ENCODE data around the gene TMEM219.
"Not testable (repeated sequence)": the region's sequence is repeated elsewhere in the genome, so short reads cannot be mapped to it uniquely, and the experiment has no call there.

Gene TMEM219

GRCh38 chr16:29951625-29952365, 10.1 kb upstream of the TMEM219 start:
- no peak for DNase-seq (ENCODE audit: low read depth in 3 of 3)

DNA sequence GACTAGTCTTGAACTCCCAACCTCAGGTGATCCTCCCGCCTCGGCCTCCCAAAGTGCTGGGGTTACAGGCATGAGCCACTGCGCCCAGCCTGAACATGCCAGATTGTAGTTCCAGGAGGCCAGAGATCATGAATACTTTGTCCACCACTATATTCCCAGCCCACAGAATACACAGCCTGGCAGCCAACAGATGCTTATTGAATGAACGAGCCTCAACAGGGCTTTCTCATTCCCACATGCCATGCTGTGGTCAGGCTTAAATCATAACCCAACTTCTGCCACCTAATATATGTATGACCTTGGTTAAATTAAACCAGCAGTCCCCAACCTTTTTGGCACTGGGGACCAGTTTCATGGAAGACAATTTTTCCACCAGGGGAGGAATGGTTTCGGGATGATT, 3.1 kb upstream of the TMEM219 start:
- no peak for DNase-seq (ENCODE audit: low read depth in 3 of 3)

DNA sequence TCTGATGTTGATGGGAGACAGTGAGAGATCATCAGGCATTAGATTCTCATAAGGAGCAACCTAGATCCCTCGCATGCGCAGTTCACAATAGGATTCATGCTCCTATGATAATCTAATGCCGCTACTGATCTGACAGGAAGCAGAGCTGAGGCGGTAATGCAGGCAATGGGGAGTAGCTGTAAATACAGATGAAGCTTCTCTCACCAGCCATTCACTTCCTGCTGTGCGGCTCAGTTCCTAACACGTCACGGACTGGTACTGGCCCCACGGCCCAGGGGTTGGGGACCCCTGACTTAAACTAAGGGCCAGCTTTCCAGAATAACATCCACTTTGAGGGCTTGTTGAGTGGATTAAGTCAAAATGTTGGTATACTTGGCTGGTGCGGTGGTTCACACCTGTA, 2.6 kb upstream of the TMEM219 start:
- no peak for DNase-seq (ENCODE audit: low read depth in 3 of 3)

DNA sequence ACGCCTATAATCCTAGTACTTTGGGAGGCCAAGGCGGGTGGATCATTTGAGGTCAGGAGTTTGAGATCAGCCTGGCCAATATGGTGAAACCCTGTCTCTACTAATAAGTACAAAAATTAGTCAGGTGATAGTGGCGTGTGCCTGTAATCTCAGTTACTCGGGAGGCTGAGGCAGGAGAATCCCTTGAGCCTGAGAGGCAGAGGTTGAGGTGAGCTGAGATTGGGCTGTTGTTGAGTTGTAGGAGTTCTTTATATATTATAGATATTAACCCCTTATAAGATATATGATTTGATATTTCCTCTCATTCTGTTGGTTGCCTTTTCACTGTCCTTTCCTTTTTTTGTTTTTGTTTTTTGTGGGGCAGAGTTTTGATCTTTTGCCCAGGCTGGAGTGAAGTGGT, 2.1 kb upstream of the TMEM219 start:
- not testable (repeated sequence) for DNase-seq (ENCODE audit: low read depth in 3 of 3)

DNA sequence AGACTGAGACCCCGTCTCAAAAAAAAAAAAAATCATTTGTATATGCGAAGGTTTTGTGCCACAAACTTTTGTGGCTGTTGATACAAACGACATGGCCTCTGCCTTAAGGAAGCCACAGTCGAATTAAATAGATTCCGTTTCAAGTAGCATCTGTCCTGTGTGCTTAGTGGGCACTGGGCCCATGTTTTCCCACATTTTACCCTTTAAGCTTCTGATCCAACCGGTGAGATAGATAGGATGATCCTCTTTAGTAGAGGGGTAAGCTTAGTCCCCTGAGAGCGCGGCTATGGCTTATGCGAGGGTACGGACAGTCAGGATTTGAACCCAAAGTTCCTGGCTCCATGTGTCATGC, 776 bp upstream of the TMEM219 start:
- DNase-seq (ENCODE audit: low read depth in 3 of 3) = no peak

GRCh38 chr16:29962344-29962994, 590 bp downstream of the TMEM219 start:
- no peak for DNase-seq (ENCODE audit: low read depth in 3 of 3)

- no peak for DNase-seq (ENCODE audit: low read depth in 3 of 3)
Measured at GRCh38 chr16:29963021-29963743, 1.3 kb downstream of the TMEM219 start.

DNA sequence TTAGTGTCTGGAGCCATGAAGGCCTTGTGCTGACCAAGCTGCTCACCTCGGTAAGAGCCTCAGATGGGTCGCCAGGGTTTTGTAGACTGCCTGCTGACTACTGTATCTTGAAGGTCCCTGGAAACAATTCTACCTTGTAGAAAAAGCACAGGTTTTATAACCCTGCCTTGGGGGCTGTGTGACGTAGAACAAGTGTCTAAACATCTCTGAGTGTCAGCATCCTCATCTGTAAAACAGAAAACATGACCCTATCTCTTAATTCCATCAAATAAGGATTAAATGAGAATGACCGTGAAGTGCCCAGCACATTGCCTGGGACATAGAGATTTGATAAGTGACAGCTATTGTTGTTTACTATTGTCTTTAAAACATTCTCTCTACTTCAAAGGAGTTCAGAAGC, 6.3 kb downstream of the TMEM219 start:
- no peak for DNase-seq (ENCODE audit: low read depth in 3 of 3)

GRCh38 chr16:29971304-29971703, 9.4 kb downstream of the TMEM219 start:
- no peak for DNase-seq (ENCODE audit: low read depth in 3 of 3)

GRCh38 chr16:29972500-29972899, 10.6 kb downstream of the TMEM219 start:
- DNase-seq (ENCODE audit: low read depth in 3 of 3) = no peak

DNA sequence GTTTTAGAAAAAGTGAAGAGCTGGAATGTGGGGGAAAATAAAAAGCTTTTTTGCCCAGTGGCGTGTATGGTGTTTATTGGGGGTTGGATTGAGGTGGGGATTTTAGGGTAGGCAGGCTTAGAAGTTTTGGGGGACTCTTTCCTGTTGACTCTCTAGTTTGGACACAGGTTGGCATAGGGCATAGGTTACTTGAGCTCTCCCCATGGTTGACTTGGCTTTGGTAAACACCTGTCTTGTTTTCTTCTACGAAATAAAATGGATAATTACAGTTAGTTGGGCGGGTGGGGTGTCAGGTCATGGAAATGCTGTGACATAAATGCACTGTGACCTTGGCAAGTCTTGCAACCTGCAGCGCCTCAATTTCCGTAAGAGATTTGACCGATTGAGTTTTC, 11.1 kb downstream of the TMEM219 start:
- no peak for DNase-seq (ENCODE audit: low read depth in 3 of 3)

DNA sequence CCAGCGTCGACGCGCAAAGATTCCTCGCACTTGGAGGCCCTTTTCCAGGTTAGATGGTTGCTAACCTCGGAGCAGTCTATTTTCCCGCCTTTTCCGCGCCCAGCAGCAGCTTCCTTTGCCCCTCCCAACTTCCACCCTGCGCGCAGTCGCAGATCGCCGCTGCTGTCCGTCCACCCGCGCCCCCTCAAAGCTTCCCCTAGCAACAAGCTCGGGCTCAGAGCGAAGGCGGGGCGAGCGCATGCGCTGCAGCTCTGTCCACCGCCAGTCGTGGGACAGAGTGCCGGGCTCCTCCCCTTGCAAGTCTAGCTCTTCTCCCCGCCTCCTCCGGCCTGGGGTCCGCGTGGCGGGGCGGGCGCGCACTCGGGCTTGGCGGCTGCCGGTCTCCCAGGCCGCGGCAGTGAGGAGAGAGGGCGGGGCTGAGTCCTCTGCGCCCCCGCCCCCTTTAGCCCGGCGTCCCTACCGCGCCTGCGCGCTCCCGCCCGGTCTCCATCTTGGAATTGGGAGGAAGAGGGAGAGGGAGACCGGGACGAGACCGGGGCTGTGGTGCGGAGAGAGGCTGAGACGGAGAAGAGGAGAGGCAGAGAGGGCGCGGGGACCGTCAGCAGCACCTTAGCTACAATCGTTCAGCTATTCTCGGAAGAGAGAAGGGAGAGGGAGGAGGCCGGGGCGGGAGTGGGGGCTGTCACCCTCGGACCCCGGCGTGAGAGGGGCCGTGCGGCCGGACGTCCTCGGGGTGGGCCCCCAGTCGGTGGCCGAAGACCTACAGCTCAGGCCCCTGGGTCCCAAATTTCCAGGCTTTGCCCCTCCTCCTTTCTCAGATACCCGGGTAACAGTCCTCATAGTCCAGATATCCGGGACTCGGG, 11.7 kb downstream of the TMEM219 start, which contains the start of gene TAOK2:
Gene TAOK2, plus strand, starts transcription at position 485 of the 863 bp plus-strand sequence. CDS start 3,905 bp downstream, outside the sequence.
- DNase-seq (ENCODE audit: low read depth in 3 of 3) = peak; percentile 83 to 96 (median 83)

- DNase-seq (ENCODE audit: low read depth in 3 of 3) = no peak
Measured at GRCh38 chr16:29974291-29975133, 12.6 kb downstream of the TMEM219 start.

DNA sequence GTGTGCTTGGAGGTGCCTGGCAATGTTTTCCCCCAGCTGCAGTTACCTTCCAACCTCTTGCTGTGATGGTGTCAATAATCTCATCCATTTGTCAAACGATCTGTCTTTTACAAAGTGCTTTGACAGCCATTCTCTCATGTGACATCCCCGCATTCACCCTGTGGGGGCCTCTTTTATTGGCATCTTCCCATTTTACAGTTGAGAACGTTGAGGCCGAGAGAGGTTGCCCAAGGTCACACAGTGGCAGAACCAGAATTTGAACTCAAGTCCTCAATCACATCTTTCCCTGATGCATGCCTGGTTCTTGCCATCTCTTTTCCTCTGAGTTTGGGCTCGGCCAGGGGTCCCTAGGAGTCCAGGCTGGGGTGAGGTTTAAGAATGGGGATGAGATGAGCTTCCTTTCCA, 13.3 kb downstream of the TMEM219 start:
- DNase-seq (ENCODE audit: low read depth in 3 of 3) = no peak

DNA sequence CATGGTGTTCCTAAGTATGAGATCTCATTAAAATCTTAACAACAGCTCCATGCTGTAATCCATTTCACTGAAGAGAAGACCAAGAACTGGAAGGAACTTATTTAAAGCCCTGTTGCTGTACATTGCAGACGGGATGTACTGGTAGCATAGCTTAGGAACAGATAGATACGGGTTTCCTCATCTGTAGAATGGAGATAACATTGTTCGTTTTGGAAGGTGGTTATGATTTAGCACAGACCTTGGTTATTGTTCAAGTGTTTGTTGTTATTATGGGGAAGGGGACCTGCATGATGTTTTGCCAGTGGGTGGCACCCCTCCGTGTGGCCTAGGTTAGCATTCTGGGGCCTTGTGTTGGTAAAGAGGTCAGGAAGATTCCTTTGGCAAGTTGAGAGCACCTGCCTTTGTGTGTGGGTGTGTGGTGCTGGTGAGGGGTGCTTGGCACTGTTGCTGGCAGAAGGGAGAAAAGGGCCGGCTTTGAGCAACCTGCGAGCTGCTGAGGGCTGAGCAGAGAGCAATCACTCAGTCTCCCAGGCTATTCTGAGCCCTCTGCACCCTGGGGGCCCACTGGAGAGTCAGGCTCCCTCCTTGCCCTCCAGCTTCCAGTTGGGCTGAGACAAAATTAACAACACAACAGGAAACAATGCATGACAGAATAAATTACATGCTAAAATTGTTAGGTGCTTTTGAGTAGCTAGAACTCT, 14.1 kb downstream of the TMEM219 start:
- DNase-seq (ENCODE audit: low read depth in 3 of 3) = no peak

DNA sequence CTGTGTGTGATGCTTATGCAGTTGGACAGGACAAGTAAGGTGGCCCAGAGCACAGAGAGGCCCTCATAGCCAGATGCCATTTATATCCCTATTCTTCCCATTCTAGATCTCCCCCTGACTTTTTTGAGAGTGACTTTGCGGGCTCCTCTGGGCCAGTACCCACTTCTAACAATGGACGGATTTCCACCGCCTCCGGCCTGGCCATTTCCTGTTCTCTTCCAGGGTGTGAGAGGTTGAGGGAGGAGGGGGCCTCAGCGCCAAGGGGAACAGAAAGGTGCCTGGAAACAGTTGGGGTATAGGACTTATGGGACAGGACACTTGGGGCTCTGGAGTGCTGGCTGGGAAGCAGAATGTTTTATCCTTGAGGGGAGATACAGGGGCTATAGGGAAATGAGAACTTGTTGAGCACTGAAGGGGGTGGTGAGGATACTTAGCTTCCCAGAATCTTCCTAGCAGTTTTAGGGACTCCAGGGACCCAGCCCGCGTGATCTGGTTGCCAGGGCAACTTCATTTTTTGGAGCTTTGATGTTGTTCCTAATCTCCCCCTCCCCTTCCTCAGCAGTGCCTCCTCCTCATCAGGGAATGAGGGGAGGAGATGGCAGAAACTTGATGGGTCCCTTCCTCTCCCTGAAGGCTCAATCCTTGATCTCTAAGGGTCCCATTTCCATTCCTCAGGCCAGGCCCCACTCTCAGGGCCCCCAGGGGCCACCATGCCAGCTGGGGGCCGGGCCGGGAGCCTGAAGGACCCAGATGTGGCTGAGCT, 15.4 kb downstream of the TMEM219 start:
- no peak for DNase-seq (ENCODE audit: low read depth in 3 of 3)

DNA sequence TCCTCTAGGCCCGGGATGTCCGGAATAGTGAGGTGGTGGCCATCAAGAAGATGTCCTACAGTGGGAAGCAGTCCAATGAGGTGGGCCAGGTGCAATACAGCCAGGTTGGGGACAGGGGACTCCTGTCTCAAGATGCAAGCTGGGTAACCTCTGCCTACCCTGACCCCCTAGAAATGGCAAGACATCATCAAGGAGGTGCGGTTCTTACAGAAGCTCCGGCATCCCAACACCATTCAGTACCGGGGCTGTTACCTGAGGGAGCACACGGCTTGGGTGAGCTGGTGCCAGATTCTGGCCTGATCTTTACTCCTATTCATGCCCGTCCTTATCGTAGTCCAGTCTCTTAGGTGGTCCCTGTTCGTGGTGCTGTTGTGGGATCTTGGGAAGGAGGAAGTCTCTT, 16.2 kb downstream of the TMEM219 start:
- no peak for DNase-seq (ENCODE audit: low read depth in 3 of 3)

DNA sequence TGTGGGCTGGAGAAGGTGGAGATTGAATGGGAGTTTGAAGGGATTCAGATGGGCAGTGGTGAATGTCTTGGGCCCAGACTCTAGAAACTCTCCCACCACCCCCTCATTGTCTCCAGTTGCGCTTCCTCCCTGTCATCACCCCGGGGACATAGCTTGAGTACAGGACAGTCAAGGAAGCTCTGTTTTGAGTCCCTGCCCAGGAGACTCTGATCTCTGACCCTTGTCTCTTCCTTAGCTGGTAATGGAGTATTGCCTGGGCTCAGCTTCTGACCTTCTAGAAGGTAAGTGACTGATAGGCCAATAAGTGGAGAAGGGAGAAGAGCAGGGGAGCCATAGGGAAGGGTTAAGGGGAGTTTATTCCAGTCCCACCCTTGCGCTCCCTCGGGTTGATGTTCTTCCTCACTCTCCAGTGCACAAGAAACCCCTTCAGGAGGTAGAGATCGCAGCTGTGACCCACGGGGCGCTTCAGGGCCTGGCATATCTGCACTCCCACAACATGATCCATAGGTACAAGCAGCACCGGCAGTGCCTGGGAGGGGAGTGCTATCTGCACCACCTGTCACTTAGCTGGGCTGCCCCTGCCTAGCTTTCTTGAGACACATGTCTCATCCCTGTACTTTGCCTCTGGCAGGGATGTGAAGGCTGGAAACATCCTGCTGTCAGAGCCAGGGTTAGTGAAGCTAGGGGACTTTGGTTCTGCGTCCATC, 16.8 kb downstream of the TMEM219 start:
- no peak for DNase-seq (ENCODE audit: low read depth in 3 of 3)

All from stimulated activated CD4-positive, alpha-beta T cell treated with anti-CD3 and anti-CD28 coated beads, TNF-alpha, amount 100 ng/mL, for 4 hours (primary cell).